ENCODE data around the gene POLR2I.
"Not testable (repeated sequence)": the region's sequence is repeated elsewhere in the genome, so short reads cannot be mapped to it uniquely, and the experiment has no call there.

The POLR2I gene

GRCh38 chr19:36099166-36099785 lies 15.4 kb downstream of the POLR2I start:
- no peak for DNase-seq

DNA sequence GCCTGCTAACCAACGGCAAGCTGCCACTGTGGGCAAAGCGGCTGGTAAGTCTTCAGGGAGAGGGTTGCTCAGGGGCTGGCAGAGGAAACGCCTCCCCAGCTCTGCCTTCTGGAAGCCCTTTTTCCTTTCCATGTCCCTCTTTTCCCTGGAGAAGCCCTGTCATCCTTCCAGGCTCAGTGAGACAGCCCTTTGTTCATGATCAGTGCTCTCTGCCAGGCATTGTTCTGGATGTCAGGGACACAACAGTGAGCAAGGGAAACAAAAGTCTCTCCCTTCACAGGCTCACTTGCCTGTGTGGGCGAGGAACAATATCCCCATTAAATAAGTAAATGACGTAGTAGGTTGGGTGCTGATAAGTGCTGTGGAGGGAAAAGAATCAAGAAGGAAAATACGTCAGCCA lies 17.6 kb downstream of the POLR2I start:
- no peak for DNase-seq

DNA sequence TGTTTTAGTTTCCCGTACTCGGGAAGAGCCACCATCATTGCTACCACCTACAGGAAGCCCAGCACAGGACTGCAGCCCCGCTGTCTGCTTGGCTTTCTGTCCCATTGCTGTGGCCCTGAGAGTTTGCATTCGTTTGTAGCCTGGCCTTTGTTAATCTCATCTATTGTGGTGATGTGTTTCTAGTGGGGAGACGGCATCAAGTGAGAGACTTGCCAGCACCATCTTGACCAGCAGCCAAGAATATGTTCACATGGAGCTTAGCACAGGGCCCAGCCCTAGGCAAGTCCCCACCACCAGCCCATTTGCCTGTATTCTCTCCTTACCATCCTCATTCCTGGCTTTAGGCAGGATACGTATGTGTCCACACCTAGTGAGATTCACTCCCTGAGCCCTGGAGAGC lies 21.0 kb downstream of the POLR2I start:
- DNase-seq, result no peak

GRCh38 chr19:36093146-36093662 lies 21.5 kb downstream of the POLR2I start:
- DNase-seq, result peak; percentile 44

DNA sequence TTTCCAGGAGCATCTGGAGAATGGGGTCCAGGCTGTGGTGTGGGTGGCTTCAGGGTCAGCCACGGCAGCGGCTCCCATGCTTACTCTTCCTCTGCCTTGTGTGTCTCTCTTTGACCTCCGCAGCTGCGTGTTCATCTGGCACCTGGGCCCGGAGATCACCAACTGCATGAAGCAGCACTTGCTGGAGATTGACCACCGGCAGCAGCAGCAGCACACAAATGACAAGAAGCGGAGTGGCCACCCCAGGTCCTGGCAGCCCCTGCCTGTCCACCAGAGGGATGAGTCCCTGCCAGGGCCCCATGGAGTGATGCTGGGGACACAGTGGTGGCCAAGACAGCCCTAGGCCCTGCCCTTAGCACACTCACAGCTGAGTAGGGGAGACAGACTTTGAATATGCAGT lies 22.1 kb downstream of the POLR2I start:
- DNase-seq, result no peak

DNA sequence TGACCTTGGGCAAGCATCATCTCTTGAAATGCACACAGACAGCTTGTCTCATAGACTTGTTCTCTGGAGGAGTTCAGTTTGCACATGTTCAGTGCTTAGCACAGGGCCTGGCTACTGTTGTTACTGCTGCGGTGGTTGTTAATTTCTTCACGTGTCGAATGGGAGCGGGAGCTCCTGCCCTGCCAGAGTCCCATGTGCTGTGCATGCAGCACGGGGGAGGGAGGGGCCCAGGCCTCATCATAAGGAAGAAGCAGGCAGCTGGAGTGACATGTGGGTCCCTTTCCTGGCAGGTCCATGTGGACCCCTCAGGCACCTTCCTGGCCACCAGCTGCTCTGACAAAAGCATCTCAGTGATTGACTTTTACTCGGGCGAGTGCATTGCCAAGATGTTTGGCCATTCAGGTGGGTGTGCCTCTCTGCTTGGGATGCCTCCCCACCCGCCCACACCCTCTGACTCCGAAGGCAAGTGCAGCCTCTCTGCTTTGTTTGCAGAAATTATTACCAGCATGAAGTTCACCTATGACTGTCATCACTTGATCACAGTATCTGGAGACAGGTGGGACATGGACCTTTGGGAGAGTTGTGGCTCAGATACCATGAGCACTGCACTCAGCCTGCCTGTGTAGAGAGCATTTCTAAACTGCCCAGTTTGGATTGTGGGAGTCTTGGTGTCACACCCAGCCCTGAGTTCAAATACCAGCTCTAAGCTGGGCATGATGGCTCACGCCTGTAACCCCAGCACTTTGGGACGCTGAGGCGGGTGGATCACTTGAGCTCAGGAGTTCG lies 23.6 kb downstream of the POLR2I start:
- no peak for DNase-seq

- no peak for DNase-seq
Measured at GRCh38 chr19:36089847-36090246, 24.8 kb downstream of the POLR2I start.

DNA sequence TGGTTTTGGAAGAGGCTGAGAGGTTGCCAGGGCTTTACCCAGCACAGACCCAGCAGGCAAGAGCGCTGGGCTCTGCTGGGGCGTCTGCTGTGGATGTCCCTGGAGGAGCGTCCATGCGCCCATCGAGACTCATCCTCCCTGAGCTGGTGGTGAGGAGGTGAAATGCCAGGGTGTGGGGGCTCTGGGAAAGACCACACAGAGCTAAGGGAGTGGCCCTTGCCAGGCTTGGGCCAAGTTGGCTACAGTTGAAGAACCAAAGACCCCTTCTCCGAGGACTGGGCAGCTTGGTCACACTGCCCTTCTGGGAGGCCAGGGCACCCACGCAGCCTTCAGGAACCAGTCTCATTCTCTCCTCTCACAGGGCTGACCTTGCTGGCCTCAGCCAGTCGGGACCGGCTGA lies 28.3 kb downstream of the POLR2I start:
- no peak for DNase-seq

- DNase-seq, result no peak
Measured at GRCh38 chr19:36084231-36085009, 30.3 kb downstream of the POLR2I start.

- DNase-seq, result no peak
Measured at GRCh38 chr19:36082916-36083315, 31.8 kb downstream of the POLR2I start.

DNA sequence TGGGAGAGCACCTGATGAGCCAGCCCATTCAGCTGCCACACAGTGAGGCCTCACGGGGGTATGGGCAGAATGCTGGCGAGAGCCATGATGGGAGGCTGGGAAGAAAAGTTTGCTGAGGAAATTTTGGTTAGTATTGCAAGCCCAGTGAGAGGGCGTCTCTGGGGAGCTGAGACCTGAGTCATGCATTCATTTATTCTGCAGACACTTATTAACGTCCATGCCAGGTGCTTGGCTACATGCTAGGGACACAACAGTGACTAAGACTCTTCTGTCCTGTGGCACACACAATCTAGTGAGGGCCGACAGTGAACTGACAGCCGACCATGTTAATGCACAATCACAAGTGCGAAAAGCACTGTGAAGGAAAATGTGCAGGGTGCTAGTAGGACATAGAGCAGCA lies 32.8 kb downstream of the POLR2I start:
- DNase-seq, result no peak

- DNase-seq, result no peak
Measured at GRCh38 chr19:36081385-36081784, 33.3 kb downstream of the POLR2I start.

GRCh38 chr19:36079389-36079945 lies 35.2 kb downstream of the POLR2I start:
- no peak for DNase-seq

- DNase-seq, result no peak
Measured at GRCh38 chr19:36073121-36073876, 41.4 kb downstream of the POLR2I start.

DNA sequence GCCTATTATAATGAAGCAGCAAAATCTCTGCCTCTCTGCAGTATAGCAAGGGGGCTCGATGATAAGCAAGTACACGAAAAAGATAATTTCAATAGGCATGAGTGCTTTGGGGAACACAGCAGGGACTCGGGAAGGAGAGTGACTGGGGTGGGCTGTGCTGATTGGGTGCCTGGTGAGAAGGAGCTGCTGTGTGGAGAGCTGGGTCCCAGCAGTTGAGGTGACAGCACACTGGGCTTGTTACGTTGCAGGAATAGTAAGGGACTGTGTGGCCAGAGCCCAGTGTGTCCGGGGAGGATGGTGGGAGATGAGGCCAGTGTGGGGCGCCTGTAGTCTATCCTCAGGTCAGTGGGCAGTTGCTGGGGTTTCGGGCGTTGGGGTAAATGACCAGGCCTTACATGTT lies 42.6 kb downstream of the POLR2I start:
- DNase-seq, result no peak

DNA sequence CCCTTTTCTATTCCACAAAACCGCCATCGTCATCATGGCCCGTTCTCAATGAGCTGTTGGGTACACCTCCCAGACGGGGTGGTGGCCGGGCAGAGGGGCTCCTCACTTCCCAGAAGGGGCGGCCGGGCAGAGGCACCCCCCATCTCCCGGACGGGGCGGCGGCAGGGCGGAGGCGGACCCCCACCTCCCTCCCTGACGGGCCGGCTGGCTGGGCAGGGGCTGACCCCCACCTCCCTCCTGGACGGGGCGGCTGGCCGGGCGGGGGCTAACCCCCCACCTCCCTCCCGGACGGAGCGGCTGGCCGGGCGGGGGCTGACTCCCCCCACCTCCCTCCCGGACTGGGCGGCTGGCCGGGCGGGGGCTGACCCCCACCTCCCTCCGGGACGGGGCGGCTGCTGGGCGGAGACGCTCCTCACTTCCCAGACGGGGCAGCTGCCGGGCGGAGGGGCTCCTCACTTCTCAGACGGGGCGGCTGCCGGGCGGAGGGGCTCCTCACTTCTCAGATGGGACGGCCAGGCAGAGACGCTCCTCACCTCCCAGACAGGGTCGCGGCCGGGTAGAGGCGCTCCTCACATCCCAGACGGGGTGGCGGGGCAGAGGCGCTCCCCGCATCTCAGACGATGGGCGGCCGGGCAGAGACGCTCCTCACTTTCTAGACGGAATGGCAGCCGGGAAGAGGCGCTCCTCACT lies 45.7 kb downstream of the POLR2I start:
- not testable (repeated sequence) for DNase-seq

- no peak for DNase-seq
Measured at GRCh38 chr19:36067681-36068080, 47.0 kb downstream of the POLR2I start.

GRCh38 chr19:36064826-36065225 lies 49.8 kb downstream of the POLR2I start:
- DNase-seq, result no peak
